IPS-18c (cell line): ENCODE measurements around the gene BHLHE23.

Source experiments
- H3K4me3 ChIP-seq: 2 replicates; pipeline ENCODE4 v1.7.0; 2013; ENCODE audit warnings: low read depth, mild to moderate bottlenecking, low read length, moderate library complexity; ENCODE audit not compliant: insufficient read depth
- H3K9me3 ChIP-seq: one replicate; pipeline ENCODE4 v1.6.1; 2013; ENCODE audit warnings: mild to moderate bottlenecking, low read length, moderate library complexity; ENCODE audit not compliant: control insufficient read depth, insufficient read depth

The BHLHE23 gene

GRCh38 chr20:62975251-62975760 lies 31.5 kb downstream of the BHLHE23 start:
- no peak overlapping the region for H3K4me3 ChIP-seq
- no peaks in the 10 kb centered on the region for H3K9me3 ChIP-seq

DNA sequence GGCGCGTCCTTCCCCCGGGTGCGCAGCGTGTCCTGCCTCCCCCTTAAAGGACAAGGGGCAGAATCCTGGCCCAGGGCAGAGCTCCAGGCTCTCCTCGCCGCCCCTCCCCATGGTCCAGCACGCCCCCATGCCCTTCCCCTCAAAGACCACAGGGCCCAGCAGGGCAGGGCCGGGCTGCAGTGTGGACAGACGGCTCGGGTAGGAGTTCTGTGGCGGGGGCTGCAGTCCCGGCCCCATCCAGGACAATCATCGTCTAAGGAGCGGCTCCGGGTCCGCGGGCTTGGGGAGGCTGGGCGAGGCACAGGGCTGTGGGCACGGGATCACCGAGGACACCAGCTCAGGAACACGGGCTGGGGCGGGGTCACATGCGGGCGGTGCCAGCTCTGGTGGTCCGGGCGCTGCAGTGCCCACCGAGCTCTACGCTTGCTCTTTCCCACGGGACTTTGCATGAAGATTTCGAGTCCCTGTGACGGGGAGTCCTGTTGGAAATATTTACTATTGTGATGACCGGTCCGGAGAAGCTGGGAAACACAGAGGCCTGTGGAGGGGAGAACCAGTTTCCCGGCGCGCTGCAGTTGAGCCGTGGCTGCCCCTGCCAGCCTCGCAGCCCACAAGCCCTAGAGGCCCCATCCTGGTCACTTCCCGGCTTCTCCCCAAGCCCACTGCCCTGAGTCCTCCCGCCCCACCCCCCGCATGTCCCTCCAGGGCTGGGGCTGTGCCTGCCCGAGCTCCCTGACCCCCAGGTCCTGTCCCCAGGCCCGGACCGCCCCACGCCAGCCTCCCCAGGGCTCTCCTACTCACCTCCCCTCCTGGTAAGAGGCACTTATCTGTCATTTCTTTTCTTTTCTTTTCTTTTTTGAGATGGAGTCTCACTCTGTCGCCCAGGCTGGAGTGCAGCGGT lies 33.7 kb downstream of the BHLHE23 start:
- 0 out of 2 replicates have a peak overlapping the region, but pooled peaks have one; percentile 24 for H3K4me3 ChIP-seq
- H3K9me3 ChIP-seq: no peaks in the 10 kb centered on the region

DNA sequence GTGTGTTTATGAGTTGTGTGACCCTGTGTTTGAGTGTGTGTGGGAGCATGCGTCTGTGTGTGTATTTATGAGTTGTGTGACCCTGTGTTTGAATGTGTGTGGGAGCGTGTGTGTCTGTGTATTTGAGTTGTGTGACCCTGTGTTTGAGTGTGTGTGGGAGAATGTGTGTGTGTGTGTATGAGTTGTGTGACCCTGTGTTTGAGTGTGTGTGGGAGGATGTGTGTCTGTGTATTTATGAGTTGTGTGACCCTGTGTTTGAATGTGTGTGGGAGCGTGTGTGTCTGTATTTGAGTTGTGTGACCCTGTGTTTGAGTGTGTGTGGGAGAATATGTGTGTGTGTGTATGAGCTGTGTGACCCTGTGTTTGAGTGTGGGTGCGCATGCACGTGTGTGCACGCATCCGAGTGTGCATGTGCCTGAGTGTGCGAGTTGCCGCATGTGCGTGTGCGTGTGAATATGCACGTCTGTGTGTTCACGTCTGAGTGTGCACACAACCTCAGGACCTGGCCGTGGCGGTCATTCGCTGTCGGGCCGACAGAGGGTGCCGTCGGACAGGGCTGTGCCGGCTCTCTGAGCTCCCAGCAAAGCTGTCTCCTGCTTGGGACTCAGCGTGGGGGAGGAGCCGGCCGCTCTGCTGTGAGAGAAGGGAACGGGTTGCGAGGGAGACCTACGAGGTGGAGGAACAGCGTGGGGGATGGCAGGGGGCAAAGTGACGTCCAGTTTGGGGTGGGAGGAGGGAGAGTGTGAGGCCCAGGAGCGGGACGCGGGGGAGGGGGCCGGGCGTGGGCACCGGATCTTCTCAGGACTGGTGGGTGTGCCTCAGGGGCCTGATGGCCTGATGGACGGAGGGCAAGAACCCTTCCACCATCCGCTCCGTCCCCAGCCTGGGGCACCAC lies 34.6 kb downstream of the BHLHE23 start:
- Histone ChIP-seq H3K4me3 (peak overlapping the region; percentile 24), H3K9me3 (no peaks in the 10 kb centered on the region)

DNA sequence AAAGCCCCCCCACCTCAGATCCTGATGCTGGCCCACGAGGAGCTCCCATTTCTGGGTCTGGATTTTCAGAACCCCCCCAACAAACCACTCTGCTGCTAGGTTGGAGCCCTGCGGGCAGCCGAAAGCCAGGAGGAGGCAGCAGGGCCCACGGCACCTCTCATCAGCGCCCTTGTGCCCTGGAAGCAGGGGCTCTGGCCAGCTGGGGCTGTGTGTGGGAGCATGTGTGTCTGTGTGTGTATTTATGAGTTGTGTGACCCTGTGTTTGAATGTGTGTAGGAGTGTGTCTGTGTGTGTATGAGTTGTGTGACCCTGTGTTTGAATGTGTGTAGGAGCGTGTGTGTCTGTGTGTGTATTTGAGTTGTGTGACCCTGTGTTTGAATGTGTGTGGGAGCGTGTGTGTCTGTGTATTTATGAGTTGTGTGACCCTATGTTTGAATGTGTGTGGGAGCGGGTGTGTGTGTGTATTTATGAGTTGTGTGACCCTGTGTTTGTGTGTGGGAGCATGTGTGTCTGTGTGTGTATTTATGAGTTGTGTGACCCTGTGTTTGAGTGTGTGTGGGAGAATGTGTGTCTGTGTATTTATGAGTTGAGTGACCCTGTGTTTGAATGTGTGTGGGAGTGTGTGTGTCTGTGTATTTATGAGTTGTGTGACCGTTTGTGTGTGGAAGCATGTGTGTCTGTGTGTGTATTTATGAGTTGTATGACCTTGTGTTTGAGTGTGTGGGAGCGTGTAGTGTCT lies 35.4 kb downstream of the BHLHE23 start:
- no peak overlapping the region for H3K4me3 ChIP-seq
- H3K9me3 ChIP-seq: no peaks in the 10 kb centered on the region

GRCh38 chr20:62970307-62971210 lies 36.2 kb downstream of the BHLHE23 start:
- H3K4me3 ChIP-seq: no peak overlapping the region
- no peaks in the 10 kb centered on the region for H3K9me3 ChIP-seq

DNA sequence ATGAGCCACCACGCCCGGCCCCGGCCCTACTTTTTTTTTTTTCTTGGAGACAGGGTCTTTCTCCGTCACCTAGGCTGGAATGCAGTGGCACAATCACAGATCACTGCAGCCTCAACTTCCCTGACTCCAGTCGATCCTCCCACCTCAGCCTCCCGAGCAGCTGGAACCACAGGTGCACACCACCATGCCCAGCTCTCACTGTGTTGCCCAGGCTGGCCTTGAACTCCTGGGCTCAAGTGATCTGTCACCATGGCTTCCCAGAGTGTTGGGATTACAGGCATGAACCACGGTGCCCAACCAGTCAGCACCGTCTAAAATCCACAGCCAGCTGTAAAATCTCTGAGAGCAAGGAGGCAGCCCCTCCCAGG lies 36.8 kb downstream of the BHLHE23 start:
- Histone ChIP-seq H3K9me3 (no peaks in the 10 kb centered on the region), H3K4me3 (no peak overlapping the region)

- H3K9me3 ChIP-seq: no peaks in the 10 kb centered on the region
- no peak overlapping the region for H3K4me3 ChIP-seq
These were observed 37.5 kb downstream of the BHLHE23 start for GRCh38 chr20:62969179-62969760.

DNA sequence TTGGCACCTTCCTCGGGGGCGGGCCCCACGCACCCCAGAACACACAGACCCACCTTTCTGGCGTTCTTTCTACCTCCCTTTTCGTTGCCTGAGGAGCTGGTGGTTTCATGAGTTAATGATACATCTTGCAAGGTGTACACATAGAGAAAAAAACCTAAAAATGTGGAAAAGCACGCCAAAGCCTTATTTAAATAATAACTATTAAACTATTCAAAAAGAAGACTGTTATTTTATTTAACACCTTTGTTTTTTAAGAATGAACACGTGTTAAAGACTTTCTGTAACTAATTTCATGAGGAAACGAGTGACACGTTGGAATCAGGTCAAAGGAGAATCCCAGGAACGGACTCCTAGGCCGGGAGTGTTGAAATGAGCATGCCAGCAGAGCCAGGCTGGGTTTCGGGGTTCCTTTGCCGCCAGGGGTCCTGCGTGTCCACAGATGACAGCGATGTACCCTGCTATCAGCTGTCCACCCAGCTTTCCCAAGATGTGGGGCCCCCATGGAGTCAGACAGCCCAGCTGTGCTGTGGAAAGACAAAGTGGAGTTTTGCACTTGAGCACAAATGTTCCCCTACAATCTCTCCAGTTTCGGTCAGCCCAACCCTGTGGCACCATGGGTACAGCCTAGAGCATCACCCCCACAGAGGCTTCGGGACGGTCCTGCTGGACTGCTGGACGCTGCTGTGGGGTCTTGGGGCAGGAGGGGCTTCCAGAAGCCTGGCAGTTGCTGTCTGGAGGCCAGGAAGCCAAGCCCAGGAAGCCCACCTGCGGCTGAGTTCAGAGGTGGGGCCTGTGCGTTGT lies 38.2 kb downstream of the BHLHE23 start:
- no peak overlapping the region for H3K4me3 ChIP-seq
- H3K9me3 ChIP-seq: no peaks in the 10 kb centered on the region

- H3K9me3 ChIP-seq: no peaks in the 10 kb centered on the region
These were observed 39.0 kb downstream of the BHLHE23 start for GRCh38 chr20:62967628-62968351.

GRCh38 chr20:62967149-62967501 lies 39.6 kb downstream of the BHLHE23 start:
- Histone ChIP-seq H3K4me3 (no peak overlapping the region), H3K9me3 (no peaks in the 10 kb centered on the region)

More at GRCh38 chr20:62967628-62968351, 39.0 kb downstream of the BHLHE23 start:
- H3K4me3 ChIP-seq: no peak overlapping the region

DNA sequence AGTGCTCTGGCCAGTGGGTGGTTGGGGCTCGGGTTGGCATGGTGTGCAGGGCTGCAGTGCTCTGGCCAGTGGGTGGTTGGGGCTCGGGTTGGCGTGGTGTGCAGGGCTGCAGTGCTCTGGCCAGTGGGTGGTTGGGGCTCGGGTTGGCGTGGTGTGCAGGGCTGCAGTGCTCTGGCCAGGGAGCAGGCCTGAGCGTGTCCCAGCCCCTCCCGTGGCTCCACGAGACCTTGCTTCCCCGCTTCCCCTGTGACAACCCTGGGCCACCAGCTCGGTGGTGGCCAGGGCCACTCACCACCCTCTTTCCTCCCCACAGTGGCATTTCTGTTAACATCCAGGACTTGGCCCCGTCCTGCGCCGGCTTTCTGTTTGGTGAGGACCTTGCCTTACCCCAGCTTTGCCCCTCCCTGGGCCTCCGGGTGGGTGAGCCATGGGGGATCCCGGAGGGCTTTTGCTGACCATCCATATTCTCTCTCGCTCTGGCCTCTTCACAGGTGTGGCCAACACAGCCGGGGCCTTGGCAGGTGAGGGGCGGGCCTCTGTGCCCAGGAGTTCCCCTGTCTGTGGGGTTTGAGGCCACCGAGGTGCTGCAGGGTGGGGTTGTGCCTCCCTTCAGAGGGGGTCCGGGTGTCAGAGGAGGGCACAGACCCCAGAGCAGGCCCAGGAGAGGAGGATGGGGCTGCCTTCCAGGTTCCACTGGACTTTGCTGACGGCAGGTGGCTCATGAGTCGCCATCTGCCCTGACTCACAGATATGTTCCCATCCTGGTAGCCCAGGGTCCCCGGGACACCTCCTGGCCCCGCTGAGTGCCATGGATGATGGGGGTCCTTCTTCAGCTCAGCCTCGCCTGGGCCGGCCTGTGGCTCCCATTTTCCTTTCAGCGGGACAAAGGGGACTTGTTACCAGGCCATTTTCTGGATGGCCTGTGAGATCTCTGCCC lies 40.3 kb downstream of the BHLHE23 start:
- Histone ChIP-seq H3K9me3 (no peaks in the 10 kb centered on the region), H3K4me3 (no peak overlapping the region)

- Histone ChIP-seq H3K4me3 (no peak overlapping the region), H3K9me3 (no peaks in the 10 kb centered on the region)
These were observed 41.4 kb downstream of the BHLHE23 start for GRCh38 chr20:62965363-62965771.

- no peaks in the 10 kb centered on the region for H3K9me3 ChIP-seq
- H3K4me3 ChIP-seq: no peak overlapping the region
These were observed 42.1 kb downstream of the BHLHE23 start for GRCh38 chr20:62964700-62965099.
